K562 (cell line): Measurements from ENCODE around the gene ATRIP. TPM values are rescaled to one million over a fixed set of nuclear protein-coding genes. Genes with fewer than 3 reads are reported as not detected.
A peak's percentile ranks its signal among the peaks of the same experiment; 100 is the strongest.

Experiments
- C11orf30 ChIP-seq: fragments of 450-650 bp; IDR thresholded peaks from 2 replicates; pipeline ENCODE4 v1.6.1; 2016; ENCODE audit warnings: low read depth, mild to moderate bottlenecking
- CBX1 ChIP-seq: sonication (generic); IDR thresholded peaks from 2 replicates; pipeline ENCODE4 v1.6.1; 2016; ENCODE audit warnings: antibody characterized with exemption, low read depth, mild to moderate bottlenecking
- CBX3 ChIP-seq, 2 experiments: IDR thresholded peaks; 1 replicate in 1 of 2; 2 replicates in 1 of 2; pipeline ENCODE4 v1.6.1; 2012; ENCODE audit warnings: inconsistent platforms in 2 of 2, low read length in 2 of 2, borderline replicate concordance in 1 of 2, control low read depth in 1 of 2
- HDGF ChIP-seq: fragments of 450-650 bp; IDR thresholded peaks from 2 replicates; pipeline ENCODE4 v1.6.1; 2016
- HMGN3 ChIP-seq: IDR thresholded peaks from 2 replicates; pipeline ENCODE4 v1.6.1; 2011; ENCODE audit warnings: borderline replicate concordance, low read depth, mild to moderate bottlenecking, mixed read lengths, low read length; ENCODE audit not compliant: insufficient read length; ENCODE audit errors: extremely low read depth
- HNRNPLL ChIP-seq: fragments of 200-400 bp; formaldehyde crosslinking; IDR thresholded peaks from 2 replicates; pipeline ENCODE4 v1.6.1; 2017; ENCODE audit warnings: low read length, low read depth, mild to moderate bottlenecking; ENCODE audit not compliant: poor library complexity, severe bottlenecking
- RAD21 ChIP-seq, 2 experiments: fragments of 250-450 bp in 1 of 2; fragments of 450-650 bp in 1 of 2; sonication (Bioruptor Pico) in 1 of 2; formaldehyde crosslinking in 1 of 2; IDR thresholded peaks in 1 of 2; conservative IDR thresholded peaks in 1 of 2; 2 replicates each; pipeline versions ENCODE4 v1.4.0 to v1.8.0; 2020 to 2022; ENCODE audit warnings: mild to moderate bottlenecking in 2 of 2, moderate library complexity in 1 of 2
- RBM14 ChIP-seq: fragments of 200-400 bp; formaldehyde crosslinking; IDR thresholded peaks from 2 replicates; pipeline ENCODE4 v1.6.1; 2018; ENCODE audit warnings: low read depth, mild to moderate bottlenecking, low read length, moderate library complexity, borderline replicate concordance; ENCODE audit not compliant: insufficient read depth
- SMC3 ChIP-seq: conservative IDR thresholded peaks from 2 replicates; pipeline ENCODE4 v1.6.1; 2011; ENCODE audit warnings: low read depth, low read length, improper control_type of control experiment; ENCODE audit not compliant: insufficient read depth
- XRCC5 ChIP-seq: fragments of 200-400 bp; formaldehyde crosslinking; IDR thresholded peaks from 2 replicates; pipeline ENCODE4 v1.6.1; 2017; ENCODE audit warnings: low read depth, mild to moderate bottlenecking, low read length
- ZNF174 ChIP-seq: fragments of 250-450 bp; sonication (Bioruptor Pico); IDR thresholded peaks from 2 replicates; pipeline ENCODE4 v1.4.0; 2020; ENCODE audit warnings: mild to moderate bottlenecking
- ZSCAN32 ChIP-seq: fragments of 450-650 bp; formaldehyde crosslinking; IDR thresholded peaks from 2 replicates; pipeline ENCODE4 v1.4.0; 2020; ENCODE audit warnings: mild to moderate bottlenecking, moderate library complexity
- polyA plus RNA-seq, 8 experiments: library from polyadenylated mRNA; depleted of rRNA in 4 of 8; stranded (reverse) in 5 of 8; unstranded in 3 of 8; fragments of >200 nt; fragmentation: Nextera tagmentation in 2 of 8; fragmentation: Illumina TruSeq in 1 of 8; extraction: Ambion mirVana in 2 of 8; extraction: Trizol in 1 of 8; gene quantifications; 2 replicates each; pipeline versions ENCODE4 v1.2.1 to v1.2.3, GENCODE V29; 2011 to 2014; ENCODE audit warnings: inconsistent platforms in 1 of 8, missing spikeins in 1 of 8
- total RNA-seq, 7 experiments: library from RNA; depleted of rRNA in 6 of 7; stranded (reverse); fragments of >200 nt in 6 of 7; fragmentation: Illumina TruSeq in 2 of 7; extraction: Trizol in 2 of 7; gene quantifications; 2 replicates each; pipeline versions ENCODE4 v1.2.1 to v1.2.3, GENCODE V29; 2011 to 2021; ENCODE audit warnings: low replicate concordance in 1 of 7
- TF ChIP-seq, protein P1 (sequence below): sonication (generic); formaldehyde crosslinking; IDR thresholded peaks from 2 replicates; pipeline ENCODE4 v1.8.1; 2023; ENCODE audit warnings: mild to moderate bottlenecking, missing genetic modification reagents
- TF ChIP-seq, protein P2 (sequence below): fragments of 250-450 bp; sonication (Bioruptor Pico); IDR thresholded peaks from 2 replicates; pipeline ENCODE4 v1.4.0; 2020
- TF ChIP-seq, protein P3 (sequence below), 3 experiments: fragments of 200-800 bp in 1 of 3; sonication (Bioruptor generic) in 1 of 3; sonication (generic) in 1 of 3; formaldehyde crosslinking in 1 of 3; IDR thresholded peaks; 2 replicates each; pipeline versions ENCODE4 v1.6.1 to v1.8.0; 2016 to 2022; ENCODE audit warnings: mild to moderate bottlenecking in 2 of 3, missing compliant biosample characterization in 2 of 3, missing genetic modification characterization in 2 of 3, missing genetic modification reagents in 1 of 3
- TF ChIP-seq, protein P4 (sequence below): fragments of 450-650 bp; IDR thresholded peaks from 2 replicates; pipeline ENCODE4 v1.6.1; 2016; ENCODE audit warnings: low read depth, mild to moderate bottlenecking, moderate library complexity

ATRIP gene
- total and polyA plus RNA-seq, 9 of the 15 experiments (the other 6 are each of a cell fraction or from before 2014, with no cell fraction given): 1.7 to 15.7 (median 10.5) TPM

DNA sequence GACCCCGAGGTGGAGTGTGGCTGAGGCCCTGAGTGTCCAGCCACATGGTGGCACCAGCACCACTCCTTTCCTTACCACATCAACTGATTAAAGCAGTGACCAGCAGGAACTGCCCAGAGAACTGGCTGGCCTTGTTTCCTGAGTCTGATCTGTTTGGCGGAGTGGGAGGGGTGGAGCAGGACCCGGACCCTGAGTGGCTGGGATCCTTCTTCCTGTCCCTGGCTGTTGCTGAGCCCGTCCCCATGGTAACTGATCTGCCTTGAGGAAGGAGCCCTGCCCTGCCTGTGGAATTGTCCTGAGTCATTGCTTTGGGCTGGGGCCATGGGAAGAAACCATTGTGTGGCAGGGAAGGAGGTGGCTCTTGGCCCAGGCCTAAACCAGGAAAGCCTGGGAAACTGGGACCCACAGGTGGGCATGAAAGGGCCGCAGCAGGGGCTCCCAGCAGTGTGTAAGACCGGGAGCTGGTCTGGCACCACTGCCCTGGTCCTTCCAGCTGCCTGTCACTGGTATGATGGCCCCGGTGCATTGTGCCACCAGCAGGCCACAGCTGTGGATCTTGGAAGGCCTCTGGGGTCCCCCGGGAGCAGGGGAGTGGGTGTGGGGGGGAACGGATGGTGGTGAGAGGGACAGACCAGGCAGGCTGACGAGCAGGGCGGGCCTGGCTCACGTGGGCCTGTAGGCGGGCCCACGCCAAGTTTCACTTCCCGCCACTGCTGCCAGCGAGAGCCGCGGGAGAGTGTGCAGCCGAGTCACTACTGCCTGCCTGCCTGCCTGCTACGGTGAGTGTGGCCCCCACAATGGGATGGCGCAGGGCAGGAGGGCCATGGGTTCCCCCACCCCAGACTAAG lies 19.2 kb downstream of the ATRIP start (continued):
- TF ChIP-seq, protein P1, sequence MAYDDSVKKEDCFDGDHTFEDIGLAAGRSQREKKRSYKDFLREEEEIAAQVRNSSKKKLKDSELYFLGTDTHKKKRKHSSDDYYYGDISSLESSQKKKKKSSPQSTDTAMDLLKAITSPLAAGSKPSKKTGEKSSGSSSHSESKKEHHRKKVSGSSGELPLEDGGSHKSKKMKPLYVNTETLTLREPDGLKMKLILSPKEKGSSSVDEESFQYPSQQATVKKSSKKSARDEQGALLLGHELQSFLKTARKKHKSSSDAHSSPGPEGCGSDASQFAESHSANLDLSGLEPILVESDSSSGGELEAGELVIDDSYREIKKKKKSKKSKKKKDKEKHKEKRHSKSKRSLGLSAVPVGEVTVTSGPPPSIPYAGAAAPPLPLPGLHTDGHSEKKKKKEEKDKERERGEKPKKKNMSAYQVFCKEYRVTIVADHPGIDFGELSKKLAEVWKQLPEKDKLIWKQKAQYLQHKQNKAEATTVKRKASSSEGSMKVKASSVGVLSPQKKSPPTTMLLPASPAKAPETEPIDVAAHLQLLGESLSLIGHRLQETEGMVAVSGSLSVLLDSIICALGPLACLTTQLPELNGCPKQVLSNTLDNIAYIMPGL: no peak
- TF ChIP-seq RBM14: no peak
- TF ChIP-seq C11orf30: peak; percentile 93
- no peak for TF ChIP-seq ZNF174 (CRISPR knock-in tag)
- peak; percentile 36; the same call in 1 of the 2 replicates for TF ChIP-seq SMC3
- peak; percentile 44 to 71; a peak in 3 of 4 replicates for TF ChIP-seq RAD21 (CRISPR knock-in tag; conservative IDR thresholded peaks at IDR 0.05 in 1 of 2, IDR thresholded peaks at IDR 0.05 in 1 of 2)
- TF ChIP-seq XRCC5: no peak
- no peak for TF ChIP-seq HNRNPLL
- no peak for TF ChIP-seq CBX3 (IDR thresholded peaks at IDR 0.05; ENCODE audit: borderline replicate concordance in 1 of 2, low read length in 2 of 2)
- TF ChIP-seq, protein P2, sequence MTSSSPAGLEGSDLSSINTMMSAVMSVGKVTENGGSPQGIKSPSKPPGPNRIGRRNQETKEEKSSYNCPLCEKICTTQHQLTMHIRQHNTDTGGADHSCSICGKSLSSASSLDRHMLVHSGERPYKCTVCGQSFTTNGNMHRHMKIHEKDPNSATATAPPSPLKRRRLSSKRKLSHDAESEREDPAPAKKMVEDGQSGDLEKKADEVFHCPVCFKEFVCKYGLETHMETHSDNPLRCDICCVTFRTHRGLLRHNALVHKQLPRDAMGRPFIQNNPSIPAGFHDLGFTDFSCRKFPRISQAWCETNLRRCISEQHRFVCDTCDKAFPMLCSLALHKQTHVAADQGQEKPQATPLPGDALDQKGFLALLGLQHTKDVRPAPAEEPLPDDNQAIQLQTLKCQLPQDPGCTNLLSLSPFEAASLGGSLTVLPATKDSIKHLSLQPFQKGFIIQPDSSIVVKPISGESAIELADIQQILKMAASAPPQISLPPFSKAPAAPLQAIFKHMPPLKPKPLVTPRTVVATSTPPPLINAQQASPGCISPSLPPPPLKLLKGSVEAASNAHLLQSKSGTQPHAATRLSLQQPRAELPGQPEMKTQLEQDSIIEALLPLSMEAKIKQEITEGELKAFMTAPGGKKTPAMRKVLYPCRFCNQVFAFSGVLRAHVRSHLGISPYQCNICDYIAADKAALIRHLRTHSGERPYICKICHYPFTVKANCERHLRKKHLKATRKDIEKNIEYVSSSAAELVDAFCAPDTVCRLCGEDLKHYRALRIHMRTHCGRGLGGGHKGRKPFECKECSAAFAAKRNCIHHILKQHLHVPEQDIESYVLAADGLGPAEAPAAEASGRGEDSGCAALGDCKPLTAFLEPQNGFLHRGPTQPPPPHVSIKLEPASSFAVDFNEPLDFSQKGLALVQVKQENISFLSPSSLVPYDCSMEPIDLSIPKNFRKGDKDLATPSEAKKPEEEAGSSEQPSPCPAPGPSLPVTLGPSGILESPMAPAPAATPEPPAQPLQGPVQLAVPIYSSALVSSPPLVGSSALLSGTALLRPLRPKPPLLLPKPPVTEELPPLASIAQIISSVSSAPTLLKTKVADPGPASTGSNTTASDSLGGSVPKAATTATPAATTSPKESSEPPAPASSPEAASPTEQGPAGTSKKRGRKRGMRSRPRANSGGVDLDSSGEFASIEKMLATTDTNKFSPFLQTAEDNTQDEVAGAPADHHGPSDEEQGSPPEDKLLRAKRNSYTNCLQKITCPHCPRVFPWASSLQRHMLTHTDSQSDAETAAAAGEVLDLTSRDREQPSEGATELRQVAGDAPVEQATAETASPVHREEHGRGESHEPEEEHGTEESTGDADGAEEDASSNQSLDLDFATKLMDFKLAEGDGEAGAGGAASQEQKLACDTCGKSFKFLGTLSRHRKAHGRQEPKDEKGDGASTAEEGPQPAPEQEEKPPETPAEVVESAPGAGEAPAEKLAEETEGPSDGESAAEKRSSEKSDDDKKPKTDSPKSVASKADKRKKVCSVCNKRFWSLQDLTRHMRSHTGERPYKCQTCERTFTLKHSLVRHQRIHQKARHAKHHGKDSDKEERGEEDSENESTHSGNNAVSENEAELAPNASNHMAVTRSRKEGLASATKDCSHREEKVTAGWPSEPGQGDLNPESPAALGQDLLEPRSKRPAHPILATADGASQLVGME (CRISPR knock-in tag): peak; percentile 96
- TF ChIP-seq, protein P3, sequence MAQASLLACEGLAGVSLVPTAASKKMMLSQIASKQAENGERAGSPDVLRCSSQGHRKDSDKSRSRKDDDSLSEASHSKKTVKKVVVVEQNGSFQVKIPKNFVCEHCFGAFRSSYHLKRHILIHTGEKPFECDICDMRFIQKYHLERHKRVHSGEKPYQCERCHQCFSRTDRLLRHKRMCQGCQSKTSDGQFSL (CRISPR knock-in tag; IDR thresholded peaks at IDR 0.05): peak; percentile 37; the same call in 1 of the 2 replicates
- TF ChIP-seq, protein P3 (tag; IDR thresholded peaks at IDR 0.05): no peak
- TF ChIP-seq HMGN3: peak; percentile 37
- TF ChIP-seq ZSCAN32 (CRISPR knock-in tag): no peak
- no peak for TF ChIP-seq CBX1
- TF ChIP-seq, protein P4, sequence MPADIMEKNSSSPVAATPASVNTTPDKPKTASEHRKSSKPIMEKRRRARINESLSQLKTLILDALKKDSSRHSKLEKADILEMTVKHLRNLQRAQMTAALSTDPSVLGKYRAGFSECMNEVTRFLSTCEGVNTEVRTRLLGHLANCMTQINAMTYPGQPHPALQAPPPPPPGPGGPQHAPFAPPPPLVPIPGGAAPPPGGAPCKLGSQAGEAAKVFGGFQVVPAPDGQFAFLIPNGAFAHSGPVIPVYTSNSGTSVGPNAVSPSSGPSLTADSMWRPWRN: no peak
- TF ChIP-seq HDGF: 0 out of 2 replicates have a peak, but pooled peaks have one; percentile 15
